ENCODE measurements around the gene MACC1. TPM values are rescaled to one million over a fixed set of nuclear protein-coding genes. Genes with fewer than 3 reads are reported as not detected.

Gene MACC1
- total RNA-seq, 1 experiment from 2014 or later: 190 TPM

- no peak overlapping the region for H3K27ac Mint-ChIP-seq (ENCODE audit: unreplicated experiment)
Observed at GRCh38 chr7:20236043-20236442, 18.9 kb upstream of the MACC1 start.

GRCh38 chr7:20235288-20235687, 18.1 kb upstream of the MACC1 start:
- H3K4me1 Mint-ChIP-seq (ENCODE audit: low read depth, unreplicated experiment): peaks cover 46% of the 10 kb centered on the region
- H3K9me3 Mint-ChIP-seq (ENCODE audit: low read depth, unreplicated experiment): peaks cover 8% of the 10 kb centered on the region
- no peak overlapping the region for H3K27ac Mint-ChIP-seq (ENCODE audit: unreplicated experiment)
- intact Hi-C loops (cut with micrococcal nuclease; ENCODE audit: unreplicated experiment): no loop called here
- CTCF ChIA-PET: no interaction called here
- H3K27me3 Mint-ChIP-seq (ENCODE audit: unreplicated experiment): no peaks in the 10 kb centered on the region
- no peak for TF ChIP-seq CTCF (IDR thresholded peaks at IDR 0.05; ENCODE audit: unreplicated experiment)
- no peak overlapping the region for H3K4me3 Mint-ChIP-seq (ENCODE audit: low read depth, unreplicated experiment)
- no peaks in the 10 kb centered on the region for H3K36me3 Mint-ChIP-seq (ENCODE audit: insufficient read depth, unreplicated experiment)
- no TSS peak for BruUV-seq (replicated peaks)
- DNase-seq: no peak

More at GRCh38 chr7:20236043-20236442, 18.9 kb upstream of the MACC1 start:
- H3K9me3 Mint-ChIP-seq (ENCODE audit: low read depth, unreplicated experiment): peaks cover 8% of the 10 kb centered on the region
- H3K27me3 Mint-ChIP-seq (ENCODE audit: unreplicated experiment): no peaks in the 10 kb centered on the region
- CTCF ChIA-PET: interaction anchor here (1.0 kb wide), 1 partner anchor 17 kb away, joined by 4 read pairs; no protein-coding TSS in a partner anchor
- H3K4me3 Mint-ChIP-seq (ENCODE audit: low read depth, unreplicated experiment): no peak overlapping the region
- H3K4me1 Mint-ChIP-seq (ENCODE audit: low read depth, unreplicated experiment): peaks cover 50% of the 10 kb centered on the region
- intact Hi-C loops (cut with micrococcal nuclease; ENCODE audit: unreplicated experiment): no loop called here
- DNase-seq: no peak
- no TSS peak for BruUV-seq (replicated peaks)
- no peaks in the 10 kb centered on the region for H3K36me3 Mint-ChIP-seq (ENCODE audit: insufficient read depth, unreplicated experiment)
- TF ChIP-seq CTCF (IDR thresholded peaks at IDR 0.05; ENCODE audit: unreplicated experiment): no peak

GRCh38 chr7:20233362-20233761, 16.2 kb upstream of the MACC1 start:
- DNase-seq: no peak
- H3K4me1 Mint-ChIP-seq (ENCODE audit: low read depth, unreplicated experiment): peaks cover 47% of the 10 kb centered on the region
- CTCF ChIA-PET: interaction anchor here (1.2 kb wide), 1 partner anchor 8 kb away, joined by 3 read pairs; no protein-coding TSS in a partner anchor
- no peaks in the 10 kb centered on the region for H3K27me3 Mint-ChIP-seq (ENCODE audit: unreplicated experiment)
- no TSS peak for BruUV-seq (replicated peaks)
- TF ChIP-seq CTCF (IDR thresholded peaks at IDR 0.05; ENCODE audit: unreplicated experiment): no peak
- intact Hi-C loops (cut with micrococcal nuclease; ENCODE audit: unreplicated experiment): no loop called here
- H3K9me3 Mint-ChIP-seq (ENCODE audit: low read depth, unreplicated experiment): peaks cover 8% of the 10 kb centered on the region
- H3K4me3 Mint-ChIP-seq (ENCODE audit: low read depth, unreplicated experiment): no peak overlapping the region
- no peaks in the 10 kb centered on the region for H3K36me3 Mint-ChIP-seq (ENCODE audit: insufficient read depth, unreplicated experiment)
- H3K27ac Mint-ChIP-seq (ENCODE audit: unreplicated experiment): no peak overlapping the region

GRCh38 chr7:20232848-20233247, 15.7 kb upstream of the MACC1 start:
- Mint-ChIP-seq H3K4me3 (ENCODE audit: low read depth, unreplicated experiment) (no peak overlapping the region), H3K4me1 (ENCODE audit: low read depth, unreplicated experiment) (peaks cover 44% of the 10 kb centered on the region), H3K36me3 (ENCODE audit: insufficient read depth, unreplicated experiment) (no peaks in the 10 kb centered on the region), H3K9me3 (ENCODE audit: low read depth, unreplicated experiment) (peaks cover 8% of the 10 kb centered on the region), H3K27me3 (ENCODE audit: unreplicated experiment) (no peaks in the 10 kb centered on the region), H3K27ac (ENCODE audit: unreplicated experiment) (no peak overlapping the region)
- no peak for DNase-seq
- BruUV-seq (replicated peaks): no TSS peak
- CTCF ChIA-PET: interaction anchor here (1.2 kb wide), 1 partner anchor 8 kb away, joined by 3 read pairs; no protein-coding TSS in a partner anchor
- intact Hi-C loops (cut with micrococcal nuclease; ENCODE audit: unreplicated experiment): no loop called here
- no peak for TF ChIP-seq CTCF (IDR thresholded peaks at IDR 0.05; ENCODE audit: unreplicated experiment)
